GM15510 (cell line): Measurements from ENCODE around the gene PDE2A.

Source experiments
- POLR2A ChIP-seq: IDR thresholded peaks from 3 replicates; pipeline ENCODE4 v1.6.1; 2011; ENCODE audit warnings: borderline replicate concordance; ENCODE audit not compliant: insufficient read length; ENCODE audit errors: extremely low read depth

Gene PDE2A

DNA sequence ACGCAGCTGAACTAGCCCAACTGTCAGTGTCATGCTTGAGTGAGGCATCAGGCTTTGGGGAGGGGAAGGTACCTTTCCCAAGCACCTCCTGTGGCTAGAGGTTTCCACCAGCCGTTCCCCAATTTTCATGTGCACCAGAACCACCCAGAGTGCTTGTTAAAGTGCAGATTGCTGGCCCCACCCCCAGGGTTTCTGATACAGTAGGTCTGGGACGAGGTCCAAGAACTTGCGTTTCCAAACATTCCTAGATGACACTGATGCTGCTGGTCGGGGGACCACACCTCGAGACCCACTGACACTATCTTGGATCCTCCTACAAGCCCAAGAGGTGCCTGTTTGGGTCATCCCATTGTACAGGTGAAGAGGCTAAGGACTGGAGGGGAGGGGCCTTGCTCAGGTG lies 59.8 kb downstream of the PDE2A start:
- TF ChIP-seq POLR2A, result no peak

DNA sequence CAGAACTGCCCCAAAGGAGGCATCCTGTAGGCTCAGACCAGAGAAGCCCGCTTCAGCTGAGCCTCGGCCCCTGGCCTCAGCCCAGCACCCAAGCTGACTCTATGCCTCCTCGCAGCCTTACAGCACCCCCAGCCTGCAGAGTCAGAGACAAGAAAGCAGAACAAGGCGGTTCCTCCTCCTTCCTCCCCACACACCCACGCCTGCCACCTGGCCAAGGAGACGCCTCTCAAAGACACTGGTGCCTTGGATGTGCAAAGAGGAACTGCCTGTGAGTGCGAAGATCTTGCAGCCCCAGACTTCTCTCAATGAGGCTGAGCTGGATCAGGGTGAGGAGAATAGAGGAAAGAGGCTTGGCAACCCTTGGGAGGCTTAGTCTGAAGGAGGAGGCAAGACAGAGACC lies 60.2 kb downstream of the PDE2A start:
- no peak for TF ChIP-seq POLR2A

DNA sequence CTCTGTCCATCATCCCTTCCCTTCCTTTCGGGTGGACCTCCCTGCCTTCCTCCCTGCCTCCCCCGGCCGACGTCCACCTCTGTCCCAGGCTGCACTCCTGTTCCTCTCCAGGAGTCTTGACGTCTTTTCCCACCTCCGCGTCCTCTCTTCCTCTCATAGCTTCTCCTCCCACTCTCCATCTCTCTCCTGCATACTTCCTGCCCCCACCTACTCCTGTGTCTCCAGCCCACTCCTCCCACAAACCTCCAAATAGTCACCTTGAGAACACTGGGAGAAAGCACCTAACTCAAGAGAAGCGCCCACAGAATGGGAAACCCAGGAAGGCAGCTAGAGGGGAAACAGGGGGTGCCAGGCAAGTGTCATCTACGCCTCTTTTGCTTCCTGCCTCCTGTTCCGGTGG lies 60.8 kb downstream of the PDE2A start:
- no peak for TF ChIP-seq POLR2A

DNA sequence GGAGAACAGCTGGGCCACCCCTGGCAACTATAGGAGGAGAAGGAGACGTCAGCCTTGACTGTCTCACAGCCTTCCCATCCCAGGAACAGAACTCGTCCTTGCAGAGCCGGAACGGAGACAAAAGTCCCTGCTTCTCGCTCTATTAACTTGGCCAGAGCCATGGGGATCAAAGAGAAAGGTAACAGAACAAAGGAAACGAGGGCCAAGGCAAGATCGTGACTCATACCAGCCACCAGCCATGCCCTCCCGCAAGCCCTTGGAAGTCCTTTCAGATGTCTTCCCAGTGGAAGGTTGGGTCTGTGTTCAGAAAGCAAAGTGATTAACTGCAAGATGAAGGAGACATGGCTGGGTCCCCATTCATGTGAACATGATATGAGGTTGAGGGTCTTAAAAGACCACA lies 64.7 kb downstream of the PDE2A start:
- TF ChIP-seq POLR2A, result no peak

DNA sequence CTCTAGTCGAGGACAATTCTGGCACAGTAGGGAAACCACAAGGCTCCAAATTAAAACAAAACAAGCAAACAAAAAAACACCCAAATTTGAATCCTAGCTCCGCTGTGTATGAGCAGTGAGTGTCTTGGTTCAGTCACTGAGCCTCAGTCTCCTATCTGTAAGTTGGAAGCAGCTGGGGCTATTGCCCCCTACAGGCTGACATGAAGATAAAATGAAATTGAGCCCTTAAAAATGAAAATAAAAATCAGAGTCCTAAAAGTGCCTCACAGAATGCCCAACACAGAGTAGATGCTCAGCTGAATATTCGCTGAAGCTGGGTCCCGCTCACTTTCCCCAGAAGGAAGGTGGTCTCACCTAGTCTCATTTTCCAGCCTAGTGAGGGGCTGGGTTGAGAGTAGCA lies 65.2 kb downstream of the PDE2A start:
- TF ChIP-seq POLR2A, result no peak

DNA sequence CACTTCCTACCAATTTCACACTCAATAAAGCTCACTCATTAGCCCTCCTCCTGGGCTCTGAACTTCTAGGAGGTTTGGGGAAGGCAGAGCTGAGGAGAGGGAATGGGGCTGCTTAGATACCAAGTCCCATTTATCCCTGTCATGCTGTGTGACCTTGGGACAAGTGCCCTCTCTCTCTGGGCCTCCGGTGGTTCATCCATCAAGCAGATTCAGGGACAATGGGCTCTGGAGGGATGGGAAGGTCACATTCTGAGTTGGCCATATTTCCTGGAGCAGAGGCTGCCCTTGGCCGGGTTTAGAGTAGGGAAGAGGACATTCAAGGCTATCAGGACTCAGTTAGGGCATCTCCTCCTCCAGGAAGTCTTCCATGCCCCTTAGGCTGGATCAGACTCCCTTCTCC lies 66.7 kb downstream of the PDE2A start:
- TF ChIP-seq POLR2A, result no peak

DNA sequence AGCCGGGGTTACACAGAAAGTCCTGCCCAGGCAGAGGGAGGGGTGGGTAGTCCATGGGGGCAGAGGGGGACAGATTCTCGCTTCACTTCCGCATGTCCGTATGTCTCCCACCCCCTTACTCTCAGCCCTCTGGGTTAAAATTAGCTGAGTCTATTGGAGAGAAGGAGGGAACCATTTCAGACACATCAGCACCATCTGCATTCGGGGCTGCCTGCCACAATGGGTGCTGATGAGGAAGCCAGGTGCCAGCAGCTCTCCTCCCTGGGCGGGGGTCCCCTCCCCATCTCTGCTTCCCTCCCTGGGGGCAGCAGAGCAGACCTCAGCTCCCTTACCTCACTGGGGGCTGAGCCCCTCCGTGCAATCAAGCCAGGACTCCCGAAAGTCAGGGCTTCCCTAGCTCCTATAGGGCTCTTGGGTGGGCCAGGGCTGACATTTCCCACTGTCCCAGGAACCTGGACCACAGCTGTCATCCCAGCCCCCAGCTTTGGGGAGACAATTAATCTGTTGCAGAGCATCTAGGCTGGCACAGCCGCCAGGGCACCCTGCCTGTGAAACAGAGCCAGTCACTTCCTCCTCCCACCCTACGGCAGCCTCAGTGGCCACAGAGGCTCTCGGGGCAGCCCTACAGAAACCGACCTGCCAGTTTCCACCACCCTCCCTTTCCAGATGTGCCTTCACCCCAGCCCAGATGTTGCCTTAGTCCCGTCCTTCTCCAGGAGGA lies 67.3 kb downstream of the PDE2A start:
- no peak for TF ChIP-seq POLR2A

DNA sequence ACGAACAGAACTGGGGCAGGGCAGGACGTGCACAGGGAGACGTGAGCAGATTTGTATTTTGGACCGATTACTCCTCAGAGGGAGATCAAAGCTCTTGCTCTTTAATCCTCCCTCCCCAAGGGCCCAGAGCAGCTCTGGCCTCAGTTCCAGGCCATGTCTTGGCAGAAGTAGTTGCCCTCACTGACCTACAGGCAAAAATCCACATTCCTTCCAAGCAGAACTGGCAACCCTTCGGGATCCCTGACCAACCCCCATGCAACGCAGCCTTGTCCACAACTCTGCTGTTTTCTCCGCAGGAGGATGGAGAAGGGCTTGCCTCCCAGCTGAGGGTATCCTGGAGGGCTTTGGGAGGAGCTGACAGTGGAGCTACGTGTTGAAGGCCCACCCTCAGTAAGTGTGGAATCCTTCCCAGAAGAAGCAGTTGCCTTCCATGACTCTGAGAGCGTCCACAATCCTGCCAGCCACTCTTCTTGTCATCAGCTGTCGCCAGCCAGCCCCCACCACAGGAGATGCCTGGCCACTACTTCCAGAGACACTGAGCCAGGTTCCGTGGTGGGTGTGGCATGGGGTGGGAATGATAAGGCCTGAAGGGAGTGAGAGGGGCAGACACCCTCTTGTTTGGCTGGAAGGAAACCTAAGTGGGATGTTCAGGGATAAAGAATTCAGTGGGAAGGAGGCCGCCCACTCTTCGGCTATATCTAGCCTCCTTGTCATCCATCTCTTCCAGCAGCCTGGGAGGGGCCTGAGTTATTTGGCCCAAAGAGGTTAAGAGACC lies 68.1 kb downstream of the PDE2A start:
- TF ChIP-seq POLR2A, result no peak

DNA sequence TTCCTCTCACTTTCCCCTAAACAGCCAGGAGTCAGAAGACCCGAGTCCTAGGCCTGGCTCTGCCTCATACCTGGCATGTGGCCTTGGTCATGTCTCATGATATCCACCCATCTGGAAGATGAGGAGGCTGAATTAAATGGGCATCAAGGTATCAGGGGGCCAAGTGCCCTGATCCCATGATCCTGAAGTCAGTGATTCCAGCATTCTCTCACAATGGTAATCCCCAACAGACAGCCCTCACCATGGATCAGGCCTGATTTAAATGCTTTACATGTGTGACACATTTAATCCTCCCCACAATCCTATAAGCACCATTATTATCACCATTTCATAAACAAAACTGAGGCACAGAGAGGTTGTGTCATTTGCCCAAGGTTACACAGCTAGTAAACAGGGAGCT lies 70.0 kb downstream of the PDE2A start:
- TF ChIP-seq POLR2A, result no peak

DNA sequence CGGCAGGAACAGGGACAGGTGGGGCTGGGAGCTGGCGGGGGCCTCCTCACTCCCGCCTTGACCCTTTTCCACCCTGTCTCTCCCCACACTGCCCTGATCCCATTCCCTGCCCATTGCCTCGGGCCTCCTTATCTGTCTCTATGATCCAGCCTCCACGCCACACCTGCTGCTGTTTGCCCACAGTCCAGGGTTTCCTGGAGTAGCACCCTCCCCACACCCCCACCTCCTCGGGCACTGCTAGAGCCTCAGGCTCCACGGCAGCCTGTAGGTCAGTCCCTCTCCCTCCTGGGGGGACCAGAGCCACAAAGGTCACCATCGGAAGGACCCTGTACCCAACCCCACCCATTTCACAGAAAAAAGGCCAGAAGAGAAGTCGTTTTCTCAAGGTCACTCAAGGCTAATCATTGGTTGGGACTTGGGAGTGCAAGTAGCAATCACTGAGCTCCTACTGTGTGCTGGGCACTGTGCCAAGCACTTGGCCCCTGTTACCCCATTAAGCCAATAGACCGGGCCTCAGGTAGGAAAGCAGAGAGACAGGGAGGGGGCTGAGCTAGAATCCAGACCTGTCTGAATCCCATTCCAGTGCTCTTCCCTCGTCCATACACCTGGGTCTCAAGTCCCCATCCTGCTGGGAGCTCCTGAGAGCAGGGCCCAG lies 71.8 kb downstream of the PDE2A start:
- TF ChIP-seq POLR2A, result no peak

DNA sequence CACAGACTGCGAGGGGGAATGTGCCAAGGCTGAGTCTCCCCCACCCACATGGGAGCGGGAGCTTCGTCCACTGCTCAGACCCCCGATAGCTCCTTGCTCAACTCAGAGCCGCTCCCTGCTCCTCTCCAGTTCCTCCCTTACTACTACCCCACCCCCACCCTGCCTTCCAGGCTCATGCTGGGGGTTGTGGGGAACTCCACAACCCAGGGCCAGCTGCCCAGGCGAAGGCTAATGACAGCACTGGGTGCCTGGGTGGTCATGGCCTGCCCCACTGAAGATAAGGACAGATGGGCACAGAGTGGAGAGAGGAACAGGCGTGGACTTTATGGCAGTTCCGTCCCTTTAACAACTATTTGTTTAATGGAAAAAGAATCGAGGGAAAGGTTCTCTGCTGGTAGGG lies 73.7 kb downstream of the PDE2A start:
- no peak for TF ChIP-seq POLR2A

DNA sequence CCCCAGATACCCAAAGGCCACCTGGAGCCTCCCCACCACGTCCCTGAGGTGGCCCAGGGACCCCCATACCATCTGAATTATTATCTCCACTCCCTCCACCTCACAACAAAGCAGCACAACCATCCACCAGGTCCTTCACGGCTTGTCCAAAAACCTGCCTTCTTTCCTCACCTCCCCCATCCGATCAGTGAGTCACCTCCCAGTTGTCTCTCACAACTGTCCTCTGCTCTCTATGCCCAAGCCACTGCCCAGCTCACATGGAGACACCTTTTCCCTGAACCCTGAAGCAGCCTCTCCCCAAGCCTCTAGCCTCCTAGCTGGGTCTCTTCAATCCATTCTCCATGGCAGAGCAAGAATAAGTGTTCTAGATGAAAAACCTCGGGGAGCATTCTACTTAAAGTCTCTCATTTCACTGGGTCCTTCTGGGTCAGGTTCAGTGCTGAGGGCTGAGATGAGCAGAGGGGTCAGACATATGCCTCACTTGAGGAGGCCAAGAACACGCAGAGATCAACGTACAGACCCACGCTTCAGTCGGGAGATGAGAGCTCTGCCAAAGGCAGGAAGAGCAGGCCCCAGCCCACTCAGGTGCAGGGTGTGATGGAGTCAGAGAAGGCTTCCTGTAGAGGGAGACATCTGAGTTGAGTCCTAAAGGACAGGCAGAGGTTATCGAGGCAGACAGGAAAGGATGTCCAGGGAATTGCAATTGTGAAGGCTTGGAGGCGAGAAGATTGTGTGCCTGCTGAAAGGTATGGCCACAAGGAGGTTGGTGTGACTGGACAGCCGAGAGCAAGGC lies 74.7 kb downstream of the PDE2A start:
- TF ChIP-seq POLR2A, result no peak

DNA sequence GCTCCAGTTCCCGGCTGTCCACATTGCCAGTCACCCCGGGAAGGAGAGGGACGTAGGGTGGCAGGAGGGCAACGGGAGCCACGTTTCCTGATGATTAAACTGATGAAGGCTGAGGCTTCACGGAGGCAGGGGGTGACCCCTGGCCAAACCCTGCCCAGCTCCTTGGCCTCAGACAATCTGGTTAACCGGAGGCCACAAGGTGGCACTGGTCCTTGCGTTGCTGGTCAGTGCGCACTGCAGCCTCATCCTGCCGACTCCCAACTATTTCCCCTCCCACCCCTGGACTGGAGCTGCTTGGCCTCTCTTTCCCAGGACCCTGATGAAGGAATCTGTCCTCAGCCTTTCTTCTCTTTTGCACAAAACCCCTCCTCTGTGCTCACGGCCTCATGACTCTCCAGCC lies 75.3 kb downstream of the PDE2A start:
- no peak for TF ChIP-seq POLR2A

DNA sequence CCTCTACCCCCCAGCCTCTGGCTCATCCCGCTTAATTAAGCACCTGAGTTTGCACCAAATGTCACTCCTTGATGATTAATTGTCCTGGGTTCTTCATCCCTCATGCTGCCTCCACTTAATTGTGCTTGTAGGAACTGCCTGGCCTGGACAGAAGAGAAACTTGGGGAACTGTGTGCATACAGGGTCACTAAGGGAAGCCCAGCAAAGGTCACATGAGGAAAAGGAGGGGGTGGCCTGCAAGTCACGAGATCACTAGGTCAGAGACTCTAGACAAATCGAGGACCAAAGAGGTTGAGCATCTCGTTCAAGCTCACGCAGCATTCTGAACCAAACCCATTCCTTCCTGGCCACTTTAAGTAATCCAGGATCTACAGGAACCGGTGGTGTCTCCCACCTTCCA lies 75.8 kb downstream of the PDE2A start:
- TF ChIP-seq POLR2A, result no peak

DNA sequence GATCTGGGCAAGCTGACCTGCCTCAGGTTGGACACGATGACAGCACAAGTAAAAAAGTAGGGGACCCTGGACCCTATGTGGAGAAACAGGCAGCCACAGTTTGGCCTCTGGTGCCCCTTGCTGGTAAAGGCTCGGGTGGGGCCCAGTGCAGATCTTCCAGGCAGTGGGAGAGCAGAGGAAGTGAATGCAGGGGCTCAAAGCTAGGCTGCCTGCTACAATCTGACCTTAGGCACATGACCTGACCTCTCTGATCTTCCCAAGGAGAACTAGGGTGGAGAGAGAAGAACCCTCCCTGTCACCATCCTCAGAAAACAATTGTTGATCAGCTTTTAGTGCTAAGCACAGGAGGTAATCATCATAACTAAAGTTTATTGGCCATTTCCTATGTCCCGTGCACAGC lies 76.5 kb downstream of the PDE2A start:
- no peak for TF ChIP-seq POLR2A
